ENCODE data around the gene MUC22. TPM values are rescaled to one million over a fixed set of nuclear protein-coding genes. Genes with fewer than 3 reads are reported as not detected.
A peak's percentile ranks its signal among the peaks of the same experiment; 100 is the strongest.

The MUC22 gene
- total and polyA plus RNA-seq, 2 donors (not counting 1 experiment from before 2014, with no cell fraction given) = not detected

- Histone ChIP-seq H4K20me1 (ENCODE audit: control insufficient read depth, extremely low read depth, insufficient read depth, low read length) (no peaks in the 10 kb centered on the region), H3K4me2 (ENCODE audit: extremely low read depth, insufficient read depth, low read length) (no peak overlapping the region), H3K27me3 (ENCODE audit: control insufficient read depth, insufficient read depth, low read length) (no peaks in the 10 kb centered on the region), H3K9me3 (ENCODE audit: control insufficient read depth, insufficient read depth, low read depth, low read length) (no peaks in the 10 kb centered on the region), H3K79me2 (ENCODE audit: control insufficient read depth, insufficient read depth, low read length) (no peaks in the 10 kb centered on the region), H3K36me3 (ENCODE audit: control insufficient read depth, insufficient read depth, low read length) (no peaks in the 10 kb centered on the region), H3K4me3 (replicated peaks in 1 of 4; ENCODE audit: control extremely low read depth in 1 of 4, insufficient read depth in 1 of 4, low read depth in 3 of 4, low read length in 4 of 4) (no peak overlapping the region), H3K4me1 (ENCODE audit: control insufficient read depth, extremely low read depth, insufficient read depth, low read length) (peaks cover 5% of the 10 kb centered on the region), H3K27ac (ENCODE audit: insufficient read depth, low read length) (no peak overlapping the region), H3K9ac (ENCODE audit: insufficient read depth, low read length) (no peak overlapping the region), H2AFZ (ENCODE audit: low read length) (no peak overlapping the region)
- TF ChIP-seq, protein P1, sequence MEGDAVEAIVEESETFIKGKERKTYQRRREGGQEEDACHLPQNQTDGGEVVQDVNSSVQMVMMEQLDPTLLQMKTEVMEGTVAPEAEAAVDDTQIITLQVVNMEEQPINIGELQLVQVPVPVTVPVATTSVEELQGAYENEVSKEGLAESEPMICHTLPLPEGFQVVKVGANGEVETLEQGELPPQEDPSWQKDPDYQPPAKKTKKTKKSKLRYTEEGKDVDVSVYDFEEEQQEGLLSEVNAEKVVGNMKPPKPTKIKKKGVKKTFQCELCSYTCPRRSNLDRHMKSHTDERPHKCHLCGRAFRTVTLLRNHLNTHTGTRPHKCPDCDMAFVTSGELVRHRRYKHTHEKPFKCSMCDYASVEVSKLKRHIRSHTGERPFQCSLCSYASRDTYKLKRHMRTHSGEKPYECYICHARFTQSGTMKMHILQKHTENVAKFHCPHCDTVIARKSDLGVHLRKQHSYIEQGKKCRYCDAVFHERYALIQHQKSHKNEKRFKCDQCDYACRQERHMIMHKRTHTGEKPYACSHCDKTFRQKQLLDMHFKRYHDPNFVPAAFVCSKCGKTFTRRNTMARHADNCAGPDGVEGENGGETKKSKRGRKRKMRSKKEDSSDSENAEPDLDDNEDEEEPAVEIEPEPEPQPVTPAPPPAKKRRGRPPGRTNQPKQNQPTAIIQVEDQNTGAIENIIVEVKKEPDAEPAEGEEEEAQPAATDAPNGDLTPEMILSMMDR (conservative IDR thresholded peaks at IDR 0.05 in 1 of 2, IDR thresholded peaks at IDR 0.05 in 1 of 2; ENCODE audit: low read depth in 1 of 2, low read length in 2 of 2) = no peak
- no peak for TF ChIP-seq EZH2 (IDR thresholded peaks at IDR 0.05; ENCODE audit: low read length, missing control alignments)
- DNase-seq (ENCODE audit: low read depth in 2 of 2) = peak in 1 of 2 donors; percentile 49
Observed at GRCh38 chr6:31055441-31055840, 45.2 kb downstream of the MUC22 start.

DNA sequence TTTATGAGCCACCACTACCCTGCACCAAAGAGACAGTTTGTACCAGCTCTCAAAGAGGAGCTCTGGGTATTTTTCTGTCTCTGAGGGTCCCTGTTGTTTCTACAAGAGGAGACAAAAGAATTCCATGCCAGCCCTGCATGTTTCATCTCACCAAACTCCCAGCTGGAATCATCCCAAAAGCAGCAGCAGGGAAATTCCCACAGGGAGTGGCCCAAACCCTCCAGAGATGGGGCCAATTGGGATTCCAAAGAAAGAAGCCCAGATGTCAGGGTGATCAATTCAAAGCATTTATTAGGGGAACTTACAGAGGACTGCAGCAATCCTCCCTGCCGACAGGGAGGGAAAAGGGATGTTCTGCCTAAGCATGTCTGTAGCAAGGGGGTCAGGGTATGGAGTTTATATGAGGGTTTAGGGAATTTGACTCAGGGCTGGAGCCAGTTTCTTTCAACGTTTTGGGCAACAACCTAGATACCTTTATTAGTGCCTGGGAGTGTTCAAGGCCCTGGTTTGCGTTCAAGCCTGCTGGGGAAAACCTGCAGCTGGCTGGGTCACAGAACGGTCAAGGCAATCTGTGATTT is 47.2 kb downstream of the MUC22 start:
- no peak overlapping the region for H2AFZ ChIP-seq (ENCODE audit: low read length)
- no peaks in the 10 kb centered on the region for H3K9me3 ChIP-seq (ENCODE audit: control insufficient read depth, insufficient read depth, low read depth, low read length)
- H3K36me3 ChIP-seq (ENCODE audit: control insufficient read depth, insufficient read depth, low read length) = no peaks in the 10 kb centered on the region
- no peaks in the 10 kb centered on the region for H3K27me3 ChIP-seq (ENCODE audit: control insufficient read depth, insufficient read depth, low read length)
- peaks cover 5% of the 10 kb centered on the region for H3K4me1 ChIP-seq (ENCODE audit: control insufficient read depth, extremely low read depth, insufficient read depth, low read length)
- H3K9ac ChIP-seq (ENCODE audit: insufficient read depth, low read length) = no peak overlapping the region
- no peak for TF ChIP-seq EZH2 (IDR thresholded peaks at IDR 0.05; ENCODE audit: low read length, missing control alignments)
- TF ChIP-seq, protein P1 (conservative IDR thresholded peaks at IDR 0.05 in 1 of 2, IDR thresholded peaks at IDR 0.05 in 1 of 2; ENCODE audit: low read depth in 1 of 2, low read length in 2 of 2) = no peak
- H3K4me2 ChIP-seq (ENCODE audit: extremely low read depth, insufficient read depth, low read length) = peak overlapping the region; percentile 60
- no peak overlapping the region for H3K4me3 ChIP-seq (replicated peaks in 1 of 4; ENCODE audit: control extremely low read depth in 1 of 4, insufficient read depth in 1 of 4, low read depth in 3 of 4, low read length in 4 of 4)
- H3K27ac ChIP-seq (ENCODE audit: insufficient read depth, low read length) = peak overlapping the region; percentile 19
- peak; percentile 29 to 66 for DNase-seq (ENCODE audit: low read depth in 2 of 2)
- H4K20me1 ChIP-seq (ENCODE audit: control insufficient read depth, extremely low read depth, insufficient read depth, low read length) = no peaks in the 10 kb centered on the region
- H3K79me2 ChIP-seq (ENCODE audit: control insufficient read depth, insufficient read depth, low read length) = no peaks in the 10 kb centered on the region

DNA sequence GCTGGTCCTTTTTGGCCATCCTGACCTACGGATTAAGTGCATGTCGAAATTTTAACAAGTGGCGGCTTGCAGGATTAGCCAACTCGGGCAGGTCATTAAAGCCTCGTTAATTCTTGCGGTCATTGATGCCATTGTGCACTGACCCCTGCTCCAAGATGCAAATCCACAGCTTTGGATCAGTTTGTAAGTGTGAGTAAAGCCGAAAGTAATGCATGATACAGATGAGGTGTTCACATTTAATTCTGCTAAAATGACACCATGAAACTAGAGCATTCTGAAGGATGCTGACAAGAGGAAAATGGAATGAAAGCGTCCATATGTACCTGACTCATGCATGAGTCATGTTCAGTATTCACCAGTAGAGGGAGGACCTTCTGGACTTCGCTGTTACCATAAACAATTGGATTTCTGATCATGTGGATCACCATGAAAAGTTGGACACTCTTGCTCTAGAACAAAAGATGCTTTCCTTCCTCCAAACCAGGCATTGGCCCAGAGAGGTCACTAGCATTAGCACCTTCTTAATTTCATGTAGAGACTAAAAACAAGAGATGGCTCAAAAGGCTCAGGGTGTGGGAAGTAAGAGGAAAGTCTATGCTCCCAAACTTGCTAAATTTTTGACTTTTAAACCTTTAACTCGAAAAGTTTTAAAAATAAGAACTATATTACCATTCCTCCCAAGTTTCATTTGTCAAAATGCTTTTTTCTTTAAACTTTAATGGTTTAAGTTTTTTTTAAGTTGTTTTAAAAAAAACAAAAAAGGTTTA is 48.0 kb downstream of the MUC22 start:
- H3K9me3 ChIP-seq (ENCODE audit: control insufficient read depth, insufficient read depth, low read depth, low read length) = no peaks in the 10 kb centered on the region
- H4K20me1 ChIP-seq (ENCODE audit: control insufficient read depth, extremely low read depth, insufficient read depth, low read length) = no peaks in the 10 kb centered on the region
- H3K9ac ChIP-seq (ENCODE audit: insufficient read depth, low read length) = no peak overlapping the region
- no peaks in the 10 kb centered on the region for H3K36me3 ChIP-seq (ENCODE audit: control insufficient read depth, insufficient read depth, low read length)
- H3K27ac ChIP-seq (ENCODE audit: insufficient read depth, low read length) = peak overlapping the region; percentile 19
- DNase-seq (ENCODE audit: low read depth in 2 of 2) = peak; percentile 94 to 98
- H3K27me3 ChIP-seq (ENCODE audit: control insufficient read depth, insufficient read depth, low read length) = no peaks in the 10 kb centered on the region
- peaks cover 5% of the 10 kb centered on the region for H3K4me1 ChIP-seq (ENCODE audit: control insufficient read depth, extremely low read depth, insufficient read depth, low read length)
- no peak for TF ChIP-seq EZH2 (IDR thresholded peaks at IDR 0.05; ENCODE audit: low read length, missing control alignments)
- TF ChIP-seq, protein P1 (conservative IDR thresholded peaks at IDR 0.05 in 1 of 2, IDR thresholded peaks at IDR 0.05 in 1 of 2; ENCODE audit: low read depth in 1 of 2, low read length in 2 of 2) = peak; percentile 36 to 61
- H3K4me3 ChIP-seq (replicated peaks in 1 of 4; ENCODE audit: control extremely low read depth in 1 of 4, insufficient read depth in 1 of 4, low read depth in 3 of 4, low read length in 4 of 4) = peak overlapping the region in 1 of 4 experiments; percentile 13
- H3K79me2 ChIP-seq (ENCODE audit: control insufficient read depth, insufficient read depth, low read length) = no peaks in the 10 kb centered on the region
- peak overlapping the region; percentile 60 for H3K4me2 ChIP-seq (ENCODE audit: extremely low read depth, insufficient read depth, low read length)
- H2AFZ ChIP-seq (ENCODE audit: low read length) = no peak overlapping the region

Data from fibroblast of lung (primary cell).